ENCODE results near the gene PPCDC.

PPCDC gene

GRCh38 chr15:75051711-75052110 lies 28.3 kb downstream of the PPCDC start:
- Histone ChIP-seq H3K4me3 (ENCODE audit: insufficient read length, low read depth) (no peak overlapping the region), H3K9me3 (ENCODE audit: insufficient read depth, low read length) (no peaks in the 10 kb centered on the region), H3K36me3 (ENCODE audit: insufficient read depth, insufficient read length, low read length) (peaks cover 30% of the 10 kb centered on the region), H3K4me1 (ENCODE audit: insufficient read depth, insufficient read length) (peaks cover 16% of the 10 kb centered on the region), H3K9ac (ENCODE audit: insufficient read length, low read depth) (no peak overlapping the region), H3K27me3 (ENCODE audit: insufficient read depth, insufficient read length) (no peaks in the 10 kb centered on the region)
- no peak for TF ChIP-seq ZNF274 (IDR thresholded peaks at IDR 0.05; ENCODE audit: low read depth, low read length)
- TF ChIP-seq YY1 (IDR thresholded peaks at IDR 0.05; ENCODE audit: insufficient read depth, insufficient read length), result no peak
- TF ChIP-seq SUZ12 (IDR thresholded peaks at IDR 0.05; ENCODE audit: extremely low read depth, insufficient read depth, insufficient read length), result no peak
- no peak for DNase-seq (ENCODE audit: low read depth, low spot score)

- no peak overlapping the region for H3K9ac ChIP-seq (ENCODE audit: insufficient read length, low read depth)
- H3K4me1 ChIP-seq (ENCODE audit: insufficient read depth, insufficient read length), result peaks cover 4% of the 10 kb centered on the region
- TF ChIP-seq SUZ12 (IDR thresholded peaks at IDR 0.05; ENCODE audit: extremely low read depth, insufficient read depth, insufficient read length), result no peak
- no peak for TF ChIP-seq YY1 (IDR thresholded peaks at IDR 0.05; ENCODE audit: insufficient read depth, insufficient read length)
- TF ChIP-seq ZNF274 (IDR thresholded peaks at IDR 0.05; ENCODE audit: low read depth, low read length), result no peak
- H3K9me3 ChIP-seq (ENCODE audit: insufficient read depth, low read length), result no peaks in the 10 kb centered on the region
- H3K27me3 ChIP-seq (ENCODE audit: insufficient read depth, insufficient read length), result no peaks in the 10 kb centered on the region
- peaks cover 25% of the 10 kb centered on the region for H3K36me3 ChIP-seq (ENCODE audit: insufficient read depth, insufficient read length, low read length)
- no peak for DNase-seq (ENCODE audit: low read depth, low spot score)
- no peak overlapping the region for H3K4me3 ChIP-seq (ENCODE audit: insufficient read length, low read depth)
Measured at GRCh38 chr15:75052972-75053747, 29.8 kb downstream of the PPCDC start.

GRCh38 chr15:75053748-75054125 lies 30.3 kb downstream of the PPCDC start:
- Histone ChIP-seq H3K4me1 (ENCODE audit: insufficient read depth, insufficient read length) (peaks cover 8% of the 10 kb centered on the region), H3K9me3 (ENCODE audit: insufficient read depth, low read length) (no peaks in the 10 kb centered on the region)

GRCh38 chr15:75054172-75054897 lies 30.9 kb downstream of the PPCDC start:
- Histone ChIP-seq H3K4me1 (ENCODE audit: insufficient read depth, insufficient read length) (peaks cover 8% of the 10 kb centered on the region), H3K9me3 (ENCODE audit: insufficient read depth, low read length) (no peaks in the 10 kb centered on the region), H3K36me3 (ENCODE audit: insufficient read depth, insufficient read length, low read length) (peaks cover 14% of the 10 kb centered on the region), H3K4me3 (ENCODE audit: insufficient read length, low read depth) (no peak overlapping the region), H3K9ac (ENCODE audit: insufficient read length, low read depth) (no peak overlapping the region), H3K27me3 (ENCODE audit: insufficient read depth, insufficient read length) (no peaks in the 10 kb centered on the region)
- no peak for DNase-seq (ENCODE audit: low read depth, low spot score)
- TF ChIP-seq ZNF274 (IDR thresholded peaks at IDR 0.05; ENCODE audit: low read depth, low read length) (no peak), YY1 (IDR thresholded peaks at IDR 0.05; ENCODE audit: insufficient read depth, insufficient read length) (no peak), SUZ12 (IDR thresholded peaks at IDR 0.05; ENCODE audit: extremely low read depth, insufficient read depth, insufficient read length) (no peak)

More at GRCh38 chr15:75053748-75054125, 30.3 kb downstream of the PPCDC start:
- no peak for DNase-seq (ENCODE audit: low read depth, low spot score)
- H3K36me3 ChIP-seq (ENCODE audit: insufficient read depth, insufficient read length, low read length), result peaks cover 20% of the 10 kb centered on the region
- TF ChIP-seq SUZ12 (IDR thresholded peaks at IDR 0.05; ENCODE audit: extremely low read depth, insufficient read depth, insufficient read length), result no peak
- no peak for TF ChIP-seq ZNF274 (IDR thresholded peaks at IDR 0.05; ENCODE audit: low read depth, low read length)
- TF ChIP-seq YY1 (IDR thresholded peaks at IDR 0.05; ENCODE audit: insufficient read depth, insufficient read length), result no peak
- no peaks in the 10 kb centered on the region for H3K27me3 ChIP-seq (ENCODE audit: insufficient read depth, insufficient read length)
- no peak overlapping the region for H3K9ac ChIP-seq (ENCODE audit: insufficient read length, low read depth)
- H3K4me3 ChIP-seq (ENCODE audit: insufficient read length, low read depth), result no peak overlapping the region

- no peak overlapping the region for H3K4me3 ChIP-seq (ENCODE audit: insufficient read length, low read depth)
- DNase-seq (ENCODE audit: low read depth, low spot score), result no peak
- peaks cover 8% of the 10 kb centered on the region for H3K4me1 ChIP-seq (ENCODE audit: insufficient read depth, insufficient read length)
- H3K27me3 ChIP-seq (ENCODE audit: insufficient read depth, insufficient read length), result no peaks in the 10 kb centered on the region
- no peaks in the 10 kb centered on the region for H3K9me3 ChIP-seq (ENCODE audit: insufficient read depth, low read length)
- H3K36me3 ChIP-seq (ENCODE audit: insufficient read depth, insufficient read length, low read length), result peaks cover 3% of the 10 kb centered on the region
- no peak overlapping the region for H3K9ac ChIP-seq (ENCODE audit: insufficient read length, low read depth)
- no peak for TF ChIP-seq ZNF274 (IDR thresholded peaks at IDR 0.05; ENCODE audit: low read depth, low read length)
- no peak for TF ChIP-seq YY1 (IDR thresholded peaks at IDR 0.05; ENCODE audit: insufficient read depth, insufficient read length)
- no peak for TF ChIP-seq SUZ12 (IDR thresholded peaks at IDR 0.05; ENCODE audit: extremely low read depth, insufficient read depth, insufficient read length)
Measured at GRCh38 chr15:75056036-75056435, 32.6 kb downstream of the PPCDC start.

- no peak overlapping the region for H3K4me3 ChIP-seq (ENCODE audit: insufficient read length, low read depth)
Measured at GRCh38 chr15:75058127-75058905, 34.9 kb downstream of the PPCDC start.

GRCh38 chr15:75059607-75060006 lies 36.2 kb downstream of the PPCDC start:
- no peak for TF ChIP-seq ZNF274 (IDR thresholded peaks at IDR 0.05; ENCODE audit: low read depth, low read length)
- TF ChIP-seq YY1 (IDR thresholded peaks at IDR 0.05; ENCODE audit: insufficient read depth, insufficient read length), result no peak
- TF ChIP-seq SUZ12 (IDR thresholded peaks at IDR 0.05; ENCODE audit: extremely low read depth, insufficient read depth, insufficient read length), result no peak
- Histone ChIP-seq H3K27me3 (ENCODE audit: insufficient read depth, insufficient read length) (no peaks in the 10 kb centered on the region), H3K9ac (ENCODE audit: insufficient read length, low read depth) (no peak overlapping the region), H3K9me3 (ENCODE audit: insufficient read depth, low read length) (no peaks in the 10 kb centered on the region), H3K4me3 (ENCODE audit: insufficient read length, low read depth) (no peak overlapping the region), H3K36me3 (ENCODE audit: insufficient read depth, insufficient read length, low read length) (no peaks in the 10 kb centered on the region), H3K4me1 (ENCODE audit: insufficient read depth, insufficient read length) (peaks cover 8% of the 10 kb centered on the region)
- no peak for DNase-seq (ENCODE audit: low read depth, low spot score)

More at GRCh38 chr15:75058127-75058905, 34.9 kb downstream of the PPCDC start:
- H3K27me3 ChIP-seq (ENCODE audit: insufficient read depth, insufficient read length), result no peaks in the 10 kb centered on the region
- no peak for TF ChIP-seq ZNF274 (IDR thresholded peaks at IDR 0.05; ENCODE audit: low read depth, low read length)
- no peak overlapping the region for H3K9ac ChIP-seq (ENCODE audit: insufficient read length, low read depth)
- peak; percentile 51 for DNase-seq (ENCODE audit: low read depth, low spot score)
- H3K4me1 ChIP-seq (ENCODE audit: insufficient read depth, insufficient read length), result peaks cover 8% of the 10 kb centered on the region
- no peaks in the 10 kb centered on the region for H3K9me3 ChIP-seq (ENCODE audit: insufficient read depth, low read length)
- no peaks in the 10 kb centered on the region for H3K36me3 ChIP-seq (ENCODE audit: insufficient read depth, insufficient read length, low read length)
